Chondrocyte (in vitro differentiated cells): ENCODE measurements around the gene CYP3A7. TPM values are rescaled to one million over a fixed set of nuclear protein-coding genes. Genes with fewer than 3 reads are reported as not detected.

ENCODE experiments used
- DNase-seq: peaks from one replicate; pipeline ENCODE4 v3.0.0; 2021; ENCODE audit warnings: mixed read lengths, low spot score
- H3K27ac Mint-ChIP-seq: one replicate; pipeline ENCODE4 v1.8.0; 2021; ENCODE audit warnings: mild to moderate bottlenecking, moderate library complexity, mixed read lengths; ENCODE audit not compliant: unreplicated experiment
- H3K27me3 Mint-ChIP-seq: 2 replicates; pipeline ENCODE4 v1.8.0; 2021; ENCODE audit warnings: low read depth, mixed read lengths
- H3K36me3 Mint-ChIP-seq: 2 replicates; pipeline ENCODE4 v1.8.0; 2021; ENCODE audit warnings: low read depth, mixed read lengths
- H3K4me1 Mint-ChIP-seq: 2 replicates; pipeline ENCODE4 v1.8.0; 2021; ENCODE audit warnings: low read depth, mild to moderate bottlenecking, mixed read lengths
- H3K4me3 Mint-ChIP-seq: one replicate; pipeline ENCODE4 v1.8.0; 2021; ENCODE audit warnings: mild to moderate bottlenecking, moderate library complexity, mixed read lengths; ENCODE audit not compliant: unreplicated experiment
- H3K9me3 Mint-ChIP-seq: 2 replicates; pipeline ENCODE4 v1.8.0; 2021; ENCODE audit warnings: low read depth, mixed read lengths
- long read RNA-seq: library from polyadenylated mRNA; stranded (forward); transcript quantifications from one replicate; pipeline ENCODE4 v2.0.0, GENCODE V29; 2021
- total RNA-seq: library from RNA; stranded (reverse); gene quantifications from 3 replicates; pipeline ENCODE4 v1.2.1, GENCODE V29; 2021
- TF ChIP-seq, protein P1 (sequence below): fragments of 200-600 bp; sonication (generic); IDR thresholded peaks from 2 replicates; pipeline ENCODE4 v1.5.0; 2021; ENCODE audit warnings: antibody characterized with exemption, mild to moderate bottlenecking, moderate library complexity

CYP3A7 gene
- total RNA-seq, result not detected in 3 replicates
- long read RNA-seq, result 0 reads

DNA sequence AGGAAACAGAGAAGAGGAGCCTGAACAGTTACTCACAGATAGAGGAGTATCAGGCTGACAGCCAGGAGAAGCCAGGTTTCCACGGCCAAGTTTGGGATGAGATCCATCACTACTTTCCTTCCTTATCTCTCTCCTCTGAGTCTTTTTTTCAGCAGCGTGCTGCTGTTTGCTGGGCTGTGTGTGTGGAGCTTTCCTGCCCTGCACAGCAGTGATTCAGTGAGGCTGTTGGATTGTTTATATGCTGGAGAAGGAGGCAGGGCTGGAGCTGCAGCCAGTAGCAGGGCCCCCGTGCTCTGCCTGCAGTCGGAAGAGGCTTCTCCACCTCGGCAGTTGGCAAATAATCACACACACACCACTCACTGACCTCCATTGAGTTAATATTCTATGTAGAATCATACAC is at the start of gene CYP3A7:
Gene CYP3A7, minus strand, starts transcription at position 210 of the 400 bp plus-strand sequence. Its CDS starts 103 bp downstream, at position 107.
- Mint-ChIP-seq H3K36me3 (peaks cover 2% of the 10 kb centered on the region), H3K4me1 (no peaks in the 10 kb centered on the region), H3K4me3 (no peak within 1 kb of the TSS), H3K27ac (no peak within 1 kb of the TSS), H3K9me3 (no peaks in the 10 kb centered on the region), H3K27me3 (peaks cover 6% of the 10 kb centered on the region)
- DNase-seq, result no peak
- TF ChIP-seq, protein P1, sequence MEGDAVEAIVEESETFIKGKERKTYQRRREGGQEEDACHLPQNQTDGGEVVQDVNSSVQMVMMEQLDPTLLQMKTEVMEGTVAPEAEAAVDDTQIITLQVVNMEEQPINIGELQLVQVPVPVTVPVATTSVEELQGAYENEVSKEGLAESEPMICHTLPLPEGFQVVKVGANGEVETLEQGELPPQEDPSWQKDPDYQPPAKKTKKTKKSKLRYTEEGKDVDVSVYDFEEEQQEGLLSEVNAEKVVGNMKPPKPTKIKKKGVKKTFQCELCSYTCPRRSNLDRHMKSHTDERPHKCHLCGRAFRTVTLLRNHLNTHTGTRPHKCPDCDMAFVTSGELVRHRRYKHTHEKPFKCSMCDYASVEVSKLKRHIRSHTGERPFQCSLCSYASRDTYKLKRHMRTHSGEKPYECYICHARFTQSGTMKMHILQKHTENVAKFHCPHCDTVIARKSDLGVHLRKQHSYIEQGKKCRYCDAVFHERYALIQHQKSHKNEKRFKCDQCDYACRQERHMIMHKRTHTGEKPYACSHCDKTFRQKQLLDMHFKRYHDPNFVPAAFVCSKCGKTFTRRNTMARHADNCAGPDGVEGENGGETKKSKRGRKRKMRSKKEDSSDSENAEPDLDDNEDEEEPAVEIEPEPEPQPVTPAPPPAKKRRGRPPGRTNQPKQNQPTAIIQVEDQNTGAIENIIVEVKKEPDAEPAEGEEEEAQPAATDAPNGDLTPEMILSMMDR, result no peak

DNA sequence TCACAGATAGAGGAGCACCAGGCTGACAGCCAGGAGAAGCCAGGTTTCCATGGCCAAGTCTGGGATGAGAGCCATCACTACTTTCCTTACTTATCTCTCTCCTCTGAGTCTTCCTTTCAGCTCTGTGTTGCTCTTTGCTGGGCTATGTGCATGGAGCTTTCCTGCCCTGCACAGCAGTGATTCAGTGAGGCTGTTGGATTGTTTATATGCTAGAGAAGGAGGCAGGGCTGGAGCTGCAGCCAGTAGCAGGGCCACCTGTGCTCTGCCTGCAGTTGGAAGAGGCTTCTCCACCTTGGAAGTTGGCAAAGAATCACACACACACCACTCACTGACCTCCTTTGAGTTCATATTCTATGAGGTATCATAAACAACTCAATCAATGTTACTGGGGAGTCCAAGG is 49.0 kb upstream of the CYP3A7 start, which contains the start of gene CYP3A4:
Gene CYP3A4, minus strand, starts transcription at position 178 of the 400 bp plus-strand sequence. Its CDS starts 103 bp downstream, at position 75.
- TF ChIP-seq, protein P1, result no peak
- Mint-ChIP-seq H3K27ac (no peak within 1 kb of the TSS), H3K36me3 (no peaks in the 10 kb centered on the region), H3K9me3 (no peaks in the 10 kb centered on the region), H3K4me3 (no peak within 1 kb of the TSS), H3K4me1 (no peaks in the 10 kb centered on the region), H3K27me3 (peaks cover 38% of the 10 kb centered on the region)
- no peak for DNase-seq

DNA sequence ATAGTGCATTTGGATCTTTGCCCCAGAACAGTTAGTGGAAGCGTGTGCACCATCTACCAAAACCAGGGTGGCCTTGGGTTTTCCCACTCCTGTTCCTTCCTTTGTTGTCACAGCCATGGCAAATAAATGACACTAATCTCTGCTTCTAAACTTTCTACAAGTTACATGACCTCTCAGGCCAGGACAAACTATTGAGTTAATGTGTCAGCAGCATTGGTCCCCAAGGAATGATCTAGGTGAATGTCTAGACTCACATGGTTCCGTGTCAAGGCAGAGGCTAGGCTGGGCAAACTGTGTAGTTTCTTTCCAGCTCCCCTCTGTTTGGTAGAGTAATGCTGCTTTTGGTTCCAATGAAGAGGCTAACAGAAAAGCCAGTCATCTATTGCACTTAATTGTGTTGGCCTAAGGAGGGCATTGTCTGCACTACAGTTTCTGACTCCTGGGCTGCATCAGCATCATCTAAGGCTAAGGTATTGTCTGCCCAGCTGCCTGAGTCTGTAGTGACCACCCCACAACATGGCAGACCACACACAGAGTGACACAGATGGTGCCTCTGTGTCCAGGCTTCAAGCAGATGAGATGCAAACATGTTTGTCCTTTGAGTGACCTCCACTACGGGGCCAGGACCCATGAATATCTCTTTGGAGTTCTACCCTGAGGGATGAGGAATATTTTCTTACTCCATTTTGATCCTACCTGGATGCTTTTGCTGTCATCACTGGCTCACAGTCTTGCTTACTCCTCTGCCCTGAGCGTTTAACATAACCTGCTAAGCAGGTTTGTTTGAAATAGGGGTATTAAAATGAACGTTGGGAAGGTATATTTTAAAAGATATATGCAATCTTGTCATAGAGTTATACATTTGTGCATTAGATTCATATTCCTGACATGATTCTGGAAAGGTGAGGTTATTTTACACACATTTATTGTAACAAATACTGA is 47.3 kb upstream of the CYP3A7 start:
- TF ChIP-seq, protein P1, result no peak
- Mint-ChIP-seq H3K36me3 (no peaks in the 10 kb centered on the region), H3K4me3 (no peak overlapping the region), H3K4me1 (no peaks in the 10 kb centered on the region), H3K9me3 (no peaks in the 10 kb centered on the region), H3K27me3 (peaks cover 47% of the 10 kb centered on the region), H3K27ac (no peak overlapping the region)
- no peak for DNase-seq

DNA sequence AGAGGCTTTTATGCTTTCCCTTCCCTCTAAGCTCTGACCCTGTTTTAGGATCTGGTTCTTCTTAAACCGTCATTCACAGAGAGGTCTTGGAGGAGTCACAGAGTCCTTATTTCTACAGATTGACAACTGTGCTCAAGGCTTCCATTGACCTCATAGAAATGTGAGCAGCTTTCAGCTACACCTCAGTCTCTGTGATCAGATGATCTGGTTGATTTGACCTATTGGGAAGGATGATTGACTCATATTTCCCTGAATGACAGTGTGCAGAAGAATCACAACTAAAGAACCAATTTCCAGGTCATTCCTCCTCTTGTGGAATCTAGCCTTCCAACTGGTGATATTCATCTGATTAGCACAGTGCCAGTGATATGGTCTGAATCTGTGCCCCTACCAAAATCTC is 45.6 kb upstream of the CYP3A7 start:
- H3K36me3 Mint-ChIP-seq, result no peaks in the 10 kb centered on the region
- H3K27ac Mint-ChIP-seq, result no peak overlapping the region
- H3K9me3 Mint-ChIP-seq, result peaks cover under 1% of the 10 kb centered on the region
- no peaks in the 10 kb centered on the region for H3K4me1 Mint-ChIP-seq
- H3K27me3 Mint-ChIP-seq, result peaks cover 40% of the 10 kb centered on the region
- no peak overlapping the region for H3K4me3 Mint-ChIP-seq
- DNase-seq, result no peak
- TF ChIP-seq, protein P1, result no peak

DNA sequence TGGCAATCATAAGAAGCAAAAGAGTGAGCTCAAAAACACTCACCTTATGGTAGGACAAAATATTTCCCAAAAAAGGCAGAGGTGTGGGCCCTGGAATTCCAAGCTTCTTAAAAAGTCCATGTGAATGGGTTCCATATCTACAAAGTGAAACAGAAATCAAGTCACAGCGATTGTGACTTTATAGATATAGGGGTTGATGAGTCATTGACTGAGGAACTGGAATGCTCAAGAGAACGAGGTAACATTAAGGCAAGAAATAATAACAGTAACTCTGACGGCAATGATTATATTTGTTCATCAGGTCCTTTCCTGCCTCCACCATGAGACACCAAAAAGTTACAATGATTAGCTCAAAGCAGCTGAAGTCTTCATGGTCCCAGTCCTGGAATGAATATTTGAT is 45.0 kb upstream of the CYP3A7 start:
- no peaks in the 10 kb centered on the region for H3K36me3 Mint-ChIP-seq
- TF ChIP-seq, protein P1, result no peak
- no peak for DNase-seq
- peaks cover 6% of the 10 kb centered on the region for H3K9me3 Mint-ChIP-seq
- H3K27ac Mint-ChIP-seq, result no peak overlapping the region
- H3K4me1 Mint-ChIP-seq, result no peaks in the 10 kb centered on the region
- no peak overlapping the region for H3K4me3 Mint-ChIP-seq
- H3K27me3 Mint-ChIP-seq, result peaks cover 43% of the 10 kb centered on the region
